ENCODE measurements around the gene PLXNA4.

PLXNA4 gene

DNA sequence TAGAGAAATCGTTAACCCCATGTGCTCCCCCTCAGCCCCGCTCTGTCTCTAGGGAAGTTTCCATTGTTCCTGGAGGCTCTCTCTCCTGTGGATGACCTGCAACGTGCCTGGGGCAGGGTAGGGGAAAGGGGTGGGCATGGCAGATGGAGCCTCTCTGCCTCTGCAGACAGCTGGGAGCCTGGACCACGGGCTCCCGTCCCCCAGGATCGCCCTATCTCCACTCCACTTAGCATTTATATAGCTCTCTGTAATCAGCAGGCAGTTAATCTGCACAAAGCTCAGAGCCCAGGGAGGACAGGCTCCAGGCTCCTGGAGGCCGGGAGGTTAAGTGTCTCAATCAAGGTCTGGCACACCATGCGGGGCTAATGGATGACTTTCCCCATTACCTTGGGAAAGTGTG lies 369.7 kb downstream of the PLXNA4 start:
- no peak for DNase-seq (ENCODE audit: low spot score)

GRCh38 chr7:132205509-132205908 lies 370.8 kb downstream of the PLXNA4 start:
- DNase-seq (ENCODE audit: low spot score) = no peak

GRCh38 chr7:132203021-132203420 lies 373.2 kb downstream of the PLXNA4 start:
- DNase-seq (ENCODE audit: low spot score) = no peak

DNA sequence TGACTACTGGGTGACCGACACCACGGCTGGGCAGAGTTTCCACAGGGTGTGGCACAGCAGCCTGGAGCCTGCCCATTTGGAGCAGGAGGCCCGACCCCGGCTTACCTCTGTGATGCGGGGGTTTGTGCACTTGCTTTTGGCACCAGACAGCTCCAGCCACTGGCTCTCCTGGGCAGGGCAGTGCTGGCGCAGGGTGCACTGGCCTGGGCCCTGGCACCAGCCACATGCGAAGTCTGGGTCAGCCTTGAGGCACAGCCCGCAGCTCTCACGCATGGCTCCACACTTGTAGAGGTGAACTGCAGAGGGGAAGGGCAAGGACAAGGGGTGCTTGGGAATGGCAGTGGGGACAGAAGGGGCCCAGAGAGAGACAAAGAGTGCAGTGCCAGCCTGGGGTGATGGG lies 373.7 kb downstream of the PLXNA4 start:
- DNase-seq (ENCODE audit: low spot score) = no peak

DNA sequence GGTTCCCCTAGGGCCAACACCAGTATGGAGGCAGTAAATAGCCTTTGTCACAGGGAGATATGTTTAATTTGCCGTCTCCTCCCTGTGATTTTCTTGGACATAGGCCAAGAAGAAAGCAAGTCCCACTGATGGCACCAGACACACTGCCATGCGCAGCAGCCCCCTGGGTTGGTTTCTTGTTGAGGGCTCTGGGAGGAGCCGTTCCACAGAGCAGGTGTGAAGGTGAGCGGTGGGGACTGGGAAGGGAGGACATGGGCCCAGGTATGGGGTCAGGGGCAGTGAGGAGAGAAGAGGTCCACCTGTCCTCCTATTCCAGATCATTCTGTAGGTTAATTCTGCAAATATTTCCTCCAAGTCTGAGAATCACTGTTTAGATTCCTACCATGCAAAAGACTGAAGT lies 376.1 kb downstream of the PLXNA4 start:
- DNase-seq (ENCODE audit: low spot score) = no peak

DNA sequence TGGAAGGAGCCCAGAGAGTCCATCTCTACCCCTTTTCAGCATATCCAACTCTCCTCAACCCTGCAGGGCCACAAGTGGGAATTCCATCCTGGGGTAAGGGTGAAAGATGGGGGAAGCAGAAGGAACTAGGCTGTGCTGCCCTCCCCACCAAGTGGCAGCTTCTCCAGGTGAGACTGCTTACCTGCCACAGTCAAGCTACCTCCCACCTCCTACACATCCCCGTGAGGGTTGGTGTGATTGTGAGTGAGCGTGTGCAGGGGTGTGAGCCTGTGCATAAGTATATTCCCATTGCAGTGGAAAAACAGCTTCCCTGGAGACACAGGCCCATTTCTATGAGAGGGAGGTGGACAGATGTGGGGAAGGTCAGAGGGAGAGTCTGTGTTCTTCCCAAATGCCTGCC lies 376.6 kb downstream of the PLXNA4 start:
- no peak for DNase-seq (ENCODE audit: low spot score)

GRCh38 chr7:132197772-132198171 lies 378.5 kb downstream of the PLXNA4 start:
- DNase-seq (ENCODE audit: low spot score) = no peak

GRCh38 chr7:132193898-132194297 lies 382.4 kb downstream of the PLXNA4 start:
- no peak for DNase-seq (ENCODE audit: low spot score)

DNA sequence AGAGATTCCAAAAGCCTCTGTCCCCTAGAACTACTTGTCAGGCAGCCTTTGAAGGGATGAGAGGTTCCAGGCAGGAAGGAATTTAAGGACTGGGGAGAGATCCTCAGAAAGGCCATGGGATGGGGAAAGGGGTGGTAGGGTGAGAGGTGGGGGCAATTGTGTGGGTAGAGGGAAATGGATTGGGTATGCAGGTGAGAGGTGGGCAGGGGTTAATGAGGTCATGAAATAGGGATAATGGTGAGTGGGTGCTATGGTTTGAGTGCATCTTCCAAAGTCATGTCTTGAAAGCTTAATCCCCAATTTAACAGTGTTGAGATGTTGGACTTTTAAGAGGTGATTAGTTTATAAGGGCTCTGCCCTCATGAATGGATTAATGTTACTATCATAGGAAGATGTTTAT lies 383.5 kb downstream of the PLXNA4 start:
- no peak for DNase-seq (ENCODE audit: low spot score)

DNA sequence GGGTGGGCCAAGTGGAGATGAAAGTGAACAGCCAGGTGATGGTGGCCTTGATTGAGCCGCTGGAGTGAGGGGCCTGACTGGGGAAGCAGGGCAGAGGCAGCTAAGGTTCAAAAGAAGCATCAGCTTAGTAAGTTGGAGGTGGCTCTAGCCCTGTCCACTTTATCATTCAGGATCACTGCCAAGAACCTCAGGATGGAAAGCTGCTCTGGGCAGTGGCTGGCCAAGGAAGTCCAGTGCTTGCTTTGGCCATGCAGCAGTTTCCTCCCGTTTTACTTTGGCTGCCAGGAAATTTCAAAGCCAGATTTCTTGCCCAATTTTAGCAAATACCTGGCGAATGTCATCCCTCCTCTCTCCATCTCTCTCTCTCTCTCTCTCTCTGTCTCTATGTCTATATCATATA lies 384.9 kb downstream of the PLXNA4 start:
- DNase-seq (ENCODE audit: low spot score) = no peak

DNA sequence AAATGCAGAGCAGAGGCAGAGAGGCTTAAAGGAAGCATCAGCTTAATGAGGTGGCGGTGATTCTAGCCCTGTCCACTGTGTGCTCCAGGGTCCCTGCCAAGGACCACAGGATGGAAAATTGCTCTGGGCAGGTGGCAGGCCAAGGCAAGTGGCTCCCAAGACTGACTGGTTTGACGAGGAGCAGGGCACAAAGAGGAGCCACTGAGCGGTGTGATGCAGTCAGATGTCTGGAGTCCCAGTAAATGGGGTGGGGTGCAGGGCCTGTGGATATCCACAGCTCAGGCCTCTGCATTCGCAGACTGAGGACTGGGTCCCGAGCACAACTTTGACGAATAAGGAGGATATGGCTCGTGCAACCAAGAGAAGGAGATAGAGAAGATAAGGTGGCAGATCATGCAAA lies 385.6 kb downstream of the PLXNA4 start:
- DNase-seq (ENCODE audit: low spot score) = no peak

DNA sequence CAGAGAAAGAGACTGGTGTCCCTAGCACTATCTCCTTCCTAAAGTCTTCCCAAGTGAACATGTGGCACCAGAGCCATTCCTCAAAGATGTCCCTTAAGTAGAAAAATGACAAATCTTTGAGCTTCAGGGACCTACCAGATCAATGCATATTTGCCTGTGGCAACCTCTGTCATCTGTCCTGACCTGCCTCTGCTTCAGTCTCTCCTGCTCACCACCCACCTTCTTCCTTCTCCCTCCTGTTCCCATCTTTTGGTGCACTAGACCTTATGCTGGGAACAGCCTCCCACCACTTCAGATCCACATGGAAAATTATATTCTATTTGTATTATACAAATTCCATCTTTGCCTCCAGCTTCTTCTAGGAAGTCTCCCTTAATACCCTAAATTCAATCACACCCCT lies 386.4 kb downstream of the PLXNA4 start:
- no peak for DNase-seq (ENCODE audit: low spot score)

DNA sequence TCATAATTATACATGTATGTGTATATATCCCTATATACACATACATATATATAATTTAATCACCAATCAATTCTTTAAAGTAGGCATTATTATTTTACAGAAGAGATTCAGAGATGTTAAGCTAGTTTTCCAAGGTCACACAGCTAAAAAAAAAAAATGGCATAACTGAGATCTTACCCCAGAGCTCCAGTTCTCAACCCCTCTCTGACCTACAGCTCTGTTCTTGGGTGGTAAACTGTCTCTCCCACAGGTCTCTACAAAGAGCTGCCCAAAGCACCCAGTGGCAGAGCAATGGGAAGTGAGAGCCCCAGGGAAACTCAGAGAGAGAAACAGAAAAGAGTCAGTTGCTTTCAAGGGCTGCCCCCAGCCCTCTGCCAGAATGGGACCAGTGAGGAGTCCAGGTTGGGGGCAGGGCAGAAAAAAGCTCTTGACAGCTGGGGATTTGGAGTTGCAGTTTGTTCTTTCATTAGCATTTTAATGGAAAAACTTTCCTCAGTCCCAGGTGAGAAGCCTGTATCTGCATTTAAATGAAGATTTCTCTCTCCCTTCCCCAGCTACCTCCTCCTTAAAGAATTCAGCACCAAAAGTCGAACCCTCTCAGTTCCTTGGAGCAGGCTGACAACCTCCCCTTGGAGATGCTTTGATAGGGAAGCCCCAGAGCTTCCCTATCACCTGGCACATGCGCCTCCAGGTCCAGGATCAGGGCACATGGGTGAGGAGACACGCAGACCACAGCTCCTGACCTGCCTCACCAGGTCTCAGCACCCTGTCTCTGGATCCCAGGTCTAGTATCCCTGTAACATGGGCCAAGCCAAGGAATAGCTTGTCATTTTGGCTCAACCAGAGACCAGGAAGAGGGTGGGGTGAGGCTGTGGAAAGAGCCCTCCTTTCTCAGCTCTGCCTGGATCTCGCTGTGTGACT lies 388.1 kb downstream of the PLXNA4 start:
- no peak for DNase-seq (ENCODE audit: low spot score)

DNA sequence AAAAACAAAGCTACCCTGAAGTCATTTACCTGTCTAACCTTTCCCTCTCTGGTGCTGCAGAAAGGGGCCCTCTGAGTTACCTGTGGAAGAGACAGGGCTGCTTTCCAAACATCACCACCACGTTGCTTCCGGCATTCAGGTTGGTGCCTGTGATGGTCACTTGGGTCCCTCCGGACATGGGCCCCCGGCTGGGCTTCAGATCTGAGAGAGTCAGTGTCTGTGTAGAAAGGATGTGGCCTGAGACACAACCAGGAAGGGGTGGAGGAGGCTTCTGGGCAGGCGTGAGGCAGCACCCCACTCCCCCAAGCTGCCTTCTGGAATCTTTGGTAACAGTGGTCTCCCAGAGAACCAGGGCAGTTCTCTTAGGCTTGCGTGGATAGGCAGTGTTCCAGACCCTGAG lies 388.9 kb downstream of the PLXNA4 start:
- DNase-seq (ENCODE audit: low spot score) = no peak

DNA sequence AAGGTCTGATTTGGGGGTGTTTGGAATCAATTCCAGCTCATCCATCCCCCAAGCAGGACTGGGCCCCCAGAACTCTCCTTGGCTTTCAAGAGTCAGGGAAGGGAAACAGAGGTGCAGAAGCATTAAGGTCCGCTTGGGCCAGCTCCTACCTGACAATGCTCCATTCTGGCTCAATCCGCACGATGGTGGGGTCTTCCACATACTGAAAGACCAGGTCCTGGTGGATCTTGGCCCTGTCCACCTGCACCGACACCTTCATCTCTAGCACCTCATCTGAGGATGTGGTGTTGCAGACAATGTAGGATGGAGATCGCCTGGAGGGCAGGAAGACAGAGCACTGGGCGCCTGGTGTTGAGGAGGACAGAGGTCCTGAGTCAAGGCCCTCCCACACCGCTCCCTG lies 391.1 kb downstream of the PLXNA4 start:
- no peak for DNase-seq (ENCODE audit: low spot score)

DNA sequence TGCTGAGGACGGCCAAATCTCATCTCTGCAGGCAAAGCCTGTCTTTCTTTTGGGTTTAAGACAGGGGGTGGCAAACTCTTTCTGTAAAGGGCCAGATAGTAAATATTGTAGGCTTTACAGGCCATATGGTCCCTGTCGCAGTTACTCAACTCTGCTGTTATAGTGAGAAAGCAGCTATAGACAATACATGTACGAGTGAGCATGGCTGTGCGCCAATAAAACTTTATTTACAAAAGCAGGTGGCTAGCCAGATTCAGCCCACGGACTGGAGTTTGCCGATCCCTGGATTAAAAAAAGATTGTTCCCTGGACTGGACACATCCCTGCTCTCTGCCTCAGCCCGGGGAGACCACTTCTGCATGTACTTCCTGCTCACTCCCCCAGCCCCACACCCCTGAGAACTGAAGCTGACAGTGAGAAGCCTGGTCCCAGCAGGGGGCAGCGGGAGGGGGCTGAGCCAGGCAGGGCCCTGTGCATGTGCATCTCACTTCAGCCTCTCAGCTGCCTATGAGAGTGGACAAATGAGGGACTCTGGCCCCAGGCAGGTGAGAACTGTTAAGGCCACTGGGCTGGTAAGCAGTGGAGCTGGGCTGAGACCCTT lies 392.4 kb downstream of the PLXNA4 start:
- no peak for DNase-seq (ENCODE audit: low spot score)

GRCh38 chr7:132182992-132183391 lies 393.3 kb downstream of the PLXNA4 start:
- no peak for DNase-seq (ENCODE audit: low spot score)

GRCh38 chr7:132181946-132182685 lies 394.2 kb downstream of the PLXNA4 start:
- no peak for DNase-seq (ENCODE audit: low spot score)

GRCh38 chr7:132181371-132181770 lies 394.9 kb downstream of the PLXNA4 start:
- DNase-seq (ENCODE audit: low spot score) = no peak

- no peak for DNase-seq (ENCODE audit: low spot score)
These were observed 395.8 kb downstream of the PLXNA4 start for GRCh38 chr7:132180481-132180880.

DNA sequence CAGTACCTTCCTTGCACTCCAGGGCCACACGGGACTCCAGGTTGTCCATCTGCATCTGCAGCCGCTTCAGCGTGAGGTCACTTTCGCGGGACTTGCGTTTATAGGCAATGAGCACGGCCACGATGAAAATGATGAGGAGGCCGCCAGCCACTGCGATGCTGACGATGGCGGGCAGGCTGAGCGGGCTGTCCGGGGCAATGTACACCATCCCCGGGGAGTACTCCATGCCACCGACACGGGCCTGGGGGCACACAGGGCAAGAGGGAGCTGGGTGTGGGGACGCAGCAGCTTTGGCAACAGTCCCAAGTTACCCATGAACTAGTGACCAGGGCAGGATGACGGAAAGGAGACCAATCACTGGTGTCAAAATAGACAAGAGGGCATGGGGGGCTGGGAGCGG lies 396.6 kb downstream of the PLXNA4 start:
- DNase-seq (ENCODE audit: low spot score) = no peak

DNA sequence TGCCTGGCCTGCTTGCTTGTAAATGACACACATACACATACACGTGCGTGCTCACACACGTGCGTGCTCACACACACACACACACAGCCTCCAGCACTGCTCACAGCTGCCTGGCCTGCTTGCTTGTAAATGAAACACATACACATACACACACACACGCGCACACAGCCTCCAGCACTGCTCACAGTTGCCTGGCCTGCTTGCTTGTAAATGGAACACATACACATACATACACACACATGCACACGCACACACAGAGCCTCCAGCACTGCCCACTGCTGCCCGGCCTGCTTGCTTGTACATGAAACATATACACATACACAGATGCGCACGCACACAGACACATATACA lies 397.2 kb downstream of the PLXNA4 start:
- DNase-seq (ENCODE audit: low spot score) = no peak

All from germinal center (tissue), 1 donor.